Stimulated activated CD8-positive, alpha-beta memory T cell treated with anti-CD3 and anti-CD28 coated beads, Interleukin-15, amount 100 ng/mL, for 4 hours (primary cell): Measurements from ENCODE around the gene CFAP45.

ENCODE experiments used
- DNase-seq, 2 donors: peaks; one replicate each; pipeline ENCODE4 v3.0.0-alpha.2; 2020; ENCODE audit warnings: low read depth in 2 of 2

The CFAP45 gene

DNA sequence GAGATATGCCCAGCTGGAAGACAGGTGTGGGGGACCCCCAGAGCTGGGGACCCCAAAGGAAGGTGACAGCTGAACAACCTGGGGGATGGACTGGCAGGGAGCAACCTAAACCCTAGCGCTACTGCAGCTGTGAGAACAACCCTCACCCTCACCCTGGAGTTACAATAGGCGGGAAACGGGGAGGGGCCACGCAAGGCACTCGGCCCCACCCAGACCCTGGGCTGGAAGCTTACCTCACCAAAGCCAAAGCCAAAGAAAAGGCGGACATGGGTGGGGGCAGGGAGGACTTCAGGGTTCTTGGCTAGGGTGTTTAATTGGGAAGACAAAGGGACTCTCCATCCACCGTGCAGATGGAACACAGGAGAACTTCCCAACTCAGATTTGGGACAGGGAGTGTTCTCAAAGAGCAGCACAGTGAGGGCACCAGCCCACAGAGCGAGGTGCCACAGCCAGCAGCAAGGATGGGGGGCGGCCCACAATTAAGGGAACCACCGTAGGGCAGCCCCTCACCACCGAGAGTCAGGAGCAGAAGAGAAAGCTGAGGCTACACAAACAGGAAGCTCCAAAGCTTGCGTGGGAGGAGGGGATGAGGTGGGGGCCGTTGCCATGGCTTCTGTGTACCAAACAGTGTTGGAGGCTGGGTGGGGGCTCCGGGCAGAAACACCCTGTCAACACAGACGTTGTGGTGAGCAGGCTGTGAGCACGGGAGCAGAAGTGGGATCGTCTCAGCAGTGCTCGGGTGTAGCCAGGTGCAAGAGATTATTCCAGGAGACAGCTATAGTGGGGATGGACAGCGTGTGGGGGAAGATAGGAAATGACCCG lies 23.4 kb upstream of the CFAP45 start:
- DNase-seq, result peak; percentile 59 to 68

DNA sequence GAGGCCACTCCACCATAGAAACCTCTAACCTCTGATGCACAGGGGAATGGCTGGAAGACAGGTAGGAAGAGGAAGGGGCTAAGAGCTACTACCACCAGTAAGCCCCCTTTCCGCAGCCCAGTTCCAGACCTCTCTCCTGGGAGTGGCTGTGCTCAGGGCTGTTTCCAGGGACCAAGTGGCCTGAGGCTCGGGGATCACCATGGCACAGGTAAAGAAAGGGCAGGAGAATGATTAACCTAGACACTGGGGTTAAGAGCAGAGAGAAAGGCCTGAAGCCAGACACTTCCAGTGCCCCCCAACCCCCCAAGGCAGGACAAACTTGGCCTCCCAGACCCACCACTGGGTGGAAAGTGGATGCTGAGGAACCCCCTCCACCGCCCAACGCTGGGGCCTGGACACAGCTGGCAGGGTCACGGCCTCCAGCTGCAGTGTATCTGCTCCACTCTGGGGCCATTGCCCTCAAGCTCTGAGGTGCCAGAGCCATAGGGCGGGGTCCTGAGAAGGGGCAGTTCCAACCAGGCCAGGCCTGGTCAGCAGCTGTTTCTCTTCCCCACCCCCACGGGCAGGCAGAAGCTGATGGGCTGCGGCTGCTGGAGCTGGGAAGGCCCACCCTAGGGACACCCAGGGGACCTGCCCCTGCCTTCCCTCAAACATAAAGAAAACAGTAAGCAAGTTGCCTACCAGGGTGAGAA lies 22.7 kb upstream of the CFAP45 start:
- DNase-seq, result no peak

DNA sequence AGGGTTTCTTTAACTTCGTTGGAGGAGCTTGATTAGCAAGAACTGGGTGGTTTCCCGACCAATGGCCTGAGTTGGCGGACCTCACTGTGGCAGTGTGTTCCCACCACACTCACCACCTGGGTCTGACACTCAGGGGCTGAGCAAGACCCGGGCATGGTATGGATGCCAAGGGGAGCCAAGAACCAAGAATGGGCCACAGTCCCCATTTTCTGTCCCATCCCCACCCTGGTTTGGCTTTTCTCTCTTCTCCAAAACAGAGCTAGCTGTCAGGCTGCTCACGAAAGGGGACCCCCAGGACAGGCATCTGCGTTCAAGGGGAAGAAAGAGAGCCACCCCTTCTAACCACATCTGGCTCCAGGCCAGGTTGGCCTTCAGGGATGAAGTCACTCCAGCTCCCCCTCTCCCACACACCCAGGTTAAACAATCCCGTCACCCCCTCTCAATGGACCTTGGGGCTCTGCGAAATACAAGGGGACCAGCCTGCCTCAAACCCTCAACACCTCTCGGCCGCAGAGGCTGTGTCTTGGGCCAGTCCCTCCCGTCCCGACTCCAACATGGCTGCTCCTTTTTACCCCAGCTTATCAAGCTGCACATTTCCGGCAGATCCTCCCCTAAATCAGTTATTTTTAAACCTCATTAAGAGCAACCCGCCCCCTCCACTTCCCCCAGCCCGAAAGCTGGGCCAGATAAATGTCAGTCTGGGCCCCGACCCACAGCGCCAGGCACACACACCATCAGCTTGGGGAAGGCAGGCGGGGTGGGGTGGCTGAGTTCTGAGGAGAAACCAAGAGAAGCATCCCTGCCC lies 21.9 kb upstream of the CFAP45 start:
- DNase-seq, result no peak

DNA sequence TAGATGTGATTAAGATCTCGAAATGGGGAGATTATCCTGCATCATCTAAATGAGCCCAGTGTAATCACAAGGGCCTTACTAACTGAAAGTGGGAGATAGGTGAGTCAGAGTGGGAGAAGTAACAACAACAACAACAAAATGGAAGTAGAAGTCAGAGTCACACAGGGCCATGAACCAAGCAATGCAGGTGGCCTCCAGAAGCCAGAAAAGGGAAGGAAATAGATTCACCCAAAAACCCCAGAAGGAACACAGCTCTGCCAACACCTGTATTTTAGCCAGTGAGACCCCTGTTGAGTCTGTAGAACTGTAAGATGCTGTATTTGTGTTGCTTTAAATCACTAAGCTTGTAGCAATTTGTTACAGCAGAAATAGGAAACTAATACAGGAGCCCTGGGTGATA lies 21.3 kb upstream of the CFAP45 start:
- no peak for DNase-seq

DNA sequence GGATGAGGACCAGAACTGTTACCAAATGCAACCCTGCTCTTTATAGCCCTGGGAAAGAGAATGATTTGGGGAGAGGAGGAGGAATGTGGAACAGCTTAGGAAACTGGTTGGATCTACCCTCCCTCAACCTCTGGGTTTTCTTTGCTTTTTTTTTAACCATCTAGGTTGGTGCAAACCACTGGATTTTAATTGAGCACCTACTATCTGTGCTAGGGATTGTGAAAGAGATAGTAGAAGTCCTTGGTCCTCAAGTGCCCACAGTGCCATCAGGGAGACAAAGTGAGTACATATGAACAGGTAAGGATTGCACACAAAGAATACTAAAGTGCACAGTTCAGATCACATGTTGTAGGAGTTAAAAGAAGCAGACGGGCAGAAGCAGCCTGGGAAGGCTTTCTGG lies 20.7 kb upstream of the CFAP45 start:
- no peak for DNase-seq

DNA sequence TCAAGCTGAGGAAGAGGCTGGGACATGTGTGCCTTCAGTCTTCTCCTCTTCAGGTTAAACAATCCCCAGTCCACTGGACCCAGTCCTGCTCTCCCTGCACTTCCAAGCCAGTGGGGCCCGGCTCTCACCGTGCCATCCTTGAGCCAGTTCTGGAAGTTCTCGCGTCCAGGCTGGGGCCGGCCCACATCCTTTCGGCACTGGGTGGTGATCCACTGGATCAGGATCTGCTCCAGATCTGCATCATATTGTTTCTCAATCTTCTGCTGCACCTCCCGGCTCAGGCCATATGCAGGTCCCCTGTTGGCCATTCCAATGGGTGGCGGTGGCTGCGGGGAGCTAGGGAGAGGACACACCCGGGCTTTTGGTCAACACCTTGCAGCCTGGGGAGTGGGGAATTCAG lies 20.2 kb upstream of the CFAP45 start:
- DNase-seq, result no peak

DNA sequence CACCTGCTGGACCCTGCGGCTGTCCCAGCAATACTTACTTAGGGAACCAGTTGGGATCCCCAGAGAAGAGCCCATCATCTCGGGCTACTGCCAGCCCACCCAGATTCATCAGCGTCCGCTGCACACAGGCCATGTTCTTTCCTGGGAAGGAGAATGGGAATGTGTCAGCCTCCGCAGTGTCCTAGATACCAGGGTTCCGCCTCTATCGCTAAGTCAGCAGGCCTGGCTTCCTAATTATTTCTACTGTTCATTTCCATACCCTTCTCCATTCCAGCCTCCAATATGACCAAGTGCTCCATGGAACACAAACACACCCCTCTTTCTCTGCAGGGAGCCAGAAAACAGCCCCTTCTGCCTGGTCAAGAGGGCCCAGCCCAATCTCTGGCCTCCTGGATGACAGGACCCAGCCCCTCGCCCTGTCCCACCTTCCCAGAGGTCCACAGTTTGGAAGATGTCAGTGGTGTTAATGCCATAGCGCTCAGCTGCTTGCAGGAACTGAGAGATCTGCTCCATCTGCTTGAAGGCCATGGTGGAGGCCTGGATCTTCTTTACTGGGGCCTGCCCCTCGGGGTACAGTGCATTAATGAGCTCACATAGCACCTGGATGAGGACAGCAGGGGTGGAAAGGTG lies 19.4 kb upstream of the CFAP45 start:
- no peak for DNase-seq

DNA sequence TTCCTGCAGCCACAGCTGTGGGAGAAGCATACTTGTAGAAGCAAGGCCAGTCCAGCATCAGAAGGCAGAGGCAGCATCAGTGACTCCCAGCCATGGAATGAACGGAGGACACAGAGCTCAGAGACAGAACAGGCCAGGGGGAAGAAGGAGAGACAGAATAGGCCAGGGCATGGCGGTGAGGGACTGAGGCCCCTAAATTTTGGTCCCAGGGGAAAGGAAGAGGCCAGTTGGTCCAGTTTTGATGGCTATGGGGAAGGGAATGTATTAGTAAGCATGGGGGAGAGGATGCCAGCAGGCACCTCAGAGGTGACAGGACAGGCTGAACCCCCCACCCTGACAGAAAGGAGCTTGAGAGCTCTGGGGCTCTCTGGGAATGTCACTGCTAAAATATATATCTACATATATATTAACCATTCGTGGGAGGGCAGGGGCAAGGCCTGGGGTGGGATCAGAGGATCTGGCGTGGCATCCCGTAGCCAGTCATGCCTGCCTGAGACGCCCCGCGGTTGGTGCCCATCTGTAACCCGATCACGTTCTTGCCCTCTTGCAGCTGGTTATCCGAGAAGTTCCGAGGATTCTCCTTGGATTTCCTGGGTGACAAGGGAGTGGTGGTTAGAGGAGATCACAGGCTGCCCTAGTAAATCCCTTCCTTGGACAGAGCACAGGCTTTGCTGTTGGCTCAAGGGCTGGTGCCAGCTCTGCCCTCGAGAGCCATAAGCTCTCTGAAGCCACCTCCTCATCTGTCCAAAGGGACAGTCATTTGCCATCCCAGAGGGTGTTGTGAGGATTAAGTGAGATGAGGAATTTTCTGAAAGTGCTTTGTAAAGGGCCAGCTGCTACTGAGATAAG lies 18.6 kb upstream of the CFAP45 start:
- DNase-seq, result no peak

DNA sequence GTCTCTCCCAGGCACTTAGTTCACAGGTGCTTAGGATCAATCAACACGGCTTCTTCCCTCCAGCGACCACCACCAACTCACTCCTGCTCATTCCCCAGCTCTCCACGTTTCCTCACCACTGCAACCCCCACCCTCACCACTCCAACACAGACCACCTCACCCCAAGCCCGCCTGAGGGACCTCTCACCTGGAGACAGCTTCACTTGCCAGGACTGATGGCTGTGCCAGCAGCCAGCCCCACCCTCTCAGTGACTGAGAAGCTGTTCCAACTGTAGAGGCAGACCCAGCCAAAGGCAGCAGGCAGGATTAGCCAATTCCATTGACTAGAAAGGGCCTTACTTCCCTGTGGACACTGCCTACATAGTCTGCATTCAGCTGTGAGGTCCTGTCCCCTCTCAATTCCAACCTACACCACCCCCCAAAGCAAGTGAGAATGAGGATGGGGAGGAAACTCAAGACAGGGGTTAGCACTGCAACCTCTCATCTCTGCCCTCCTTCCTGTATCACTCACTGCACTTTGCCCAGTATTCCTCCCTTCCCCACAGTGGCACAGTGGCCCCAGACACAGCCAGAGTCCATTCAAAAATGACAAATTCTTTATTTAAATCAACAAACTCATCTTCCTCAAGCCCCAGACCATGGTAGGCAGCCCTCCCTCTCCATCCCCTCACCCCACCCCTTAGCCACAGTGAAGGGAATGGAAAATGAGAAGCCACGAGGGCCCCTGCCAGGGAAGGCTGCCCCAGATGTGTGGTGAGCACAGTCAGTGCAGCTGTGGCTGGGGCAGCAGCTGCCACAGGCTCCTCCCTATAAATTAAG lies 17.8 kb upstream of the CFAP45 start:
- DNase-seq, result no peak

DNA sequence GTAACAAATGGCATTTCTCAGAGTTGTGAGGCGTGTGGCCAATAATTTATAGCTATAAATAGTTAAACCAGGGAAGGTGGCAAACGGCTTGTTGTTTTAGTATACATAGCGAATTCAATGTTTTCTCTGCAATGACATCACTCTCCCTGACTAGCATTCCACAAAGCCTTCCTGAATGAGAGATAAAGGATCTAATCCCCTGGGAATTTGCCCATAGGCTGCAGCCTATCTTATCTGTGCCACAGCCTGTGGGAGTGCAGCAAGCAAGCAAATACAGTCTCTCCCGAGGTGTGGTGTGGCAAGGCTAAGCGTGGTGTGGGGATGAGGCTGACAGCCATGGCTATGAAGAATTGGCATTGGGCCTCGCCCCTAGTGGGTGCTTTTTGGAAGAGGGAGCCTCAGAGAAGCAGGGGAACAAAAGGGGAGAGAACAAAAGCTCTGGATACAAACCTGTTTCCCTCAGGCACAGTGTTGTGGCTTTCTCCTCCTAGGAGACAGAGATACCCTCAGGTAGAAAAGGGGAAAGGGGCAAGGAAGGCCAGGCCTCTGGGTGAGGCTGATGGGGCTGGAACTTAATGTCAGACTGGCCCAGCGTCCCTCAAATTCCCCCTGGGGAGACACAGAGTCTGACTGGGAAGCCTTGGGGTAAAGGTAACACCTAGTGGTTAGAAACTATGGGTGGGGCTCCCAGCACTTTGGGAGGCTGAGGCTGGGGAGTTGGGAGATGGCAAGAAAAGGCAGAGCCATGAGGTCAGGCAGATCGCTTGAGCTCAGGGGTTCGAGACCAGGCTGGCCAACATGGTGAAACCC lies 16.5 kb upstream of the CFAP45 start:
- no peak for DNase-seq

DNA sequence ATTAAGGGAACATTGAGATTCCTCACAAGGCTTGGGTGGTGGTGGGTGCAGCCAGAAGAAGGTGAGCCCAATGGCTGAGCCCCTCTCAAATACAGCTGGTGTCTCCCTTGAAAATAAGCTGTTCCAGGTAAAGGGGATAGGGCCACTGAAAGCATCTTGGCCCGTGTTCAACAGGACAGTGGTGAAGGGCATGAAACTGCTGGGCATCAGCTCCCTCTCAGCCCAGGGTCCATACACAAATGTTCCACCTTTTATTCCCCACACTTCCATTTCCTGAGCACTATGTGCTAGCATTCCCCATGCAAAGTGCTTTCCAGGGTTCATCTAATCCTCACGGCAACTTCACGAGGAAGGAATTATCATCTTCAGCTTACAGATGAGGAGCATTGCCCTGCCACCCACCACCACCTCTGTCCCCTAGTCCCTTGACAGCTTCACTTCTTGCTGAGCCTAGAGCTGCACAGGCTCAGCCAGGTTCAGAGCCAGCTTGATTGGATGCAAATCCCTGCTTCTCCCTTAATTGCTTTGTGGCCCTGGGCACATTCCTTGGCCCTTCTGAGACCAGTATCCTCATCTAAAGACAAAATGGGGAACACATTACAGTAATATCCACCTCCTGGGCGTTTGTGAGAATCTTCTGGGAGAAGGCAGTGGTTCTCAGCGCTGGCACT lies 15.7 kb upstream of the CFAP45 start:
- DNase-seq, result no peak

DNA sequence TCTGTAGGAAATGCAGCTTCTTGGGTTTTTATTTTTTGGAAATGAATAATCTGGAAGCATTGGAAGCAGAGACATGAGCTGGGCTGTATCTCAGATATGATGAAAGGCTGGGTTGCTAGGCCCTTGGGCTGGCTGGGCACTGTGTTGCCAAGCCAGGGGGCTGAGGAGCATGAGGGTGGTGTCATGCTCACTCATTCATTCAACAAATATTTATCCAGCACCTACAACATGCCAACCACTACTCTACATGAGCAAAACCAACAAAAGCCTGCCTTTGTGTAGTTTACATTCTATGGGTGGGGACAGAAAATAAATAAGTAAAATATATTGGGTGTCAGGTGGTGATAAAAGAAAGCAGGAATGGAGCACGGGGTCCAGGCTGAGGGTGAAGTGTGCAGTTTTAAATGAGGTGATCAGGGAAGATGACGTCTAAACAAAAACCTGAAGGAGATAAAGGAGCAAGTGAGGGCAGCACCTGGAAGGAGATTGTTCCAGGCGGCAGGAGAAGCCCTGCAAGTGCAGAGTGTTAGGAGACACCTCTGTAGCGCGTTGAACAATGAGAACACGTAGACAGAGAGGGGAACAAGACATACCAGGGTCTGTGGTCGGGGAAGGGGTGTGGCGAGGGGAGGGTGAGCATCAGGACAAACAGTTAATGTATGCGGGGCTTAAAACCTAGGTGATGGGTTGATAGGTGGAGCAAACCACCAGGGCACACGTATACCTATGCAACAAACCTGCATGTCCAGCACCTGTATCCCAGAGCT lies 14.5 kb upstream of the CFAP45 start:
- DNase-seq, result no peak

DNA sequence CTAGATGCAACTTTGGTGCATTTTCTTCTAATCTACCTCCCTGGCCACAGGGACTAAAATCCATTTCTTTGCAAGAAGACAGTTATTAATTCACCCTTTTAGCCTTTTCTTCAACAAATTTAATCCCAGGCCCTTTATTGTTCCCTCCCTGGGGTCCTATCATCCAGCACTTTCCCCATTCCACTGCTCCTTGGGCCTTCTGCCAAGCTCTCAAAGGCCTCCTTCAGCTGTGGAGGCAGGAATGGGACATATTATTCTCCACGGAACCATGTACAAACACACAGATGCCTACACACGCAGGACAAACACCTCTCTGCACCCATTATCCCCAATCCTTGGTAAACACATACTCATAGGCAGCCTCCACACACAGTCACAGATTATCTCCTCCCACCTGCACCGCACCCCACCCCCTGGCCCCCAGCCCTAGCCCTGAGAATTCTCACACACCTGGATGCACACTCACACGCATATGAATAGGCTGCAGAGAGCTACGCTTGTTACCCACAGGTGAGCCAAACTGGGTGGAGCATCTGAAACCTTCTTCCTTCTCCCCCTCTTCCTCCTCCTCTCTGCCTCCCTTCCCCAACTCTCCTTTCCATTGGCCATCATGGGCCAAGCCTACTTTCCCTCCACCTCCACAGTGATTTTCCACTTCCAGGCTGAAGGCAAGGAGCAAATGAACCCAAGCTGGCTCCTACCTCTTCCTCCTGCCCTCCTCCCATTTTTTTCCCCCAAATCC lies 13.7 kb upstream of the CFAP45 start:
- no peak for DNase-seq

DNA sequence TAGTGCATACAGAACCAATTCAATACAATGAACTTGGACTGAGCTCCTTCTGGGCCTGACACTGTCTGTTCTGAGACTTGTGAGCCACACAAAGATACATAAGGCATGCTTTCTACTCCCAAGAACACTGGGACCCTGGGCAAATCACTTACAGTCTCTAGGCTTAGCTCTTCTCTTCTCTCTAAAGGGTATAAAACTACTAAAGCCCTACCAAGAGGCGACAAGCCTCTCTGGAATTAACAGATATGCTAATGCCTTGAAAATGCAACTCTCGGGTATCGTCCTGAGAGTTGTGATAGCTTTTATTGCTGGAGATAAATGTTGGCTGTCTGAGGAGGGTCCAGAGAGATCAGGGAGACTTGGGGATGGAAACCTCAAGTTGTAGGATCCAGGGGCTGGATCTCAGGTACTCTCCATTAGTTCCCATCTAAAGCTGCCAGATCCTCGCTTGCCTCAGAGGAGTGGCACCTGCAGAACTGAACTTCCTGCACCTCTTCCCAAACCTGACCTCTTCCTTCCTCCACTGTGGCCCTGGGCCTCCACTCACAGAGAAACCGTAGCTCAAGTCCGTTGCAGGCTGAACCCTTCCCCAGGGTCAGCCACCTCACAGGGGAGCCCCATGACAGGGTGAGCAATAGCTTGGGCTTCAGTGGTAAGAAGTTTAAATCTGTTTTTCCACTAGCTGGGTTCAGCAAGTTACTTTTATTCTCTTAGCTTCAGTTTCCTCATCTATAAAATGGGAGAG lies 11.5 kb upstream of the CFAP45 start:
- DNase-seq, result no peak

DNA sequence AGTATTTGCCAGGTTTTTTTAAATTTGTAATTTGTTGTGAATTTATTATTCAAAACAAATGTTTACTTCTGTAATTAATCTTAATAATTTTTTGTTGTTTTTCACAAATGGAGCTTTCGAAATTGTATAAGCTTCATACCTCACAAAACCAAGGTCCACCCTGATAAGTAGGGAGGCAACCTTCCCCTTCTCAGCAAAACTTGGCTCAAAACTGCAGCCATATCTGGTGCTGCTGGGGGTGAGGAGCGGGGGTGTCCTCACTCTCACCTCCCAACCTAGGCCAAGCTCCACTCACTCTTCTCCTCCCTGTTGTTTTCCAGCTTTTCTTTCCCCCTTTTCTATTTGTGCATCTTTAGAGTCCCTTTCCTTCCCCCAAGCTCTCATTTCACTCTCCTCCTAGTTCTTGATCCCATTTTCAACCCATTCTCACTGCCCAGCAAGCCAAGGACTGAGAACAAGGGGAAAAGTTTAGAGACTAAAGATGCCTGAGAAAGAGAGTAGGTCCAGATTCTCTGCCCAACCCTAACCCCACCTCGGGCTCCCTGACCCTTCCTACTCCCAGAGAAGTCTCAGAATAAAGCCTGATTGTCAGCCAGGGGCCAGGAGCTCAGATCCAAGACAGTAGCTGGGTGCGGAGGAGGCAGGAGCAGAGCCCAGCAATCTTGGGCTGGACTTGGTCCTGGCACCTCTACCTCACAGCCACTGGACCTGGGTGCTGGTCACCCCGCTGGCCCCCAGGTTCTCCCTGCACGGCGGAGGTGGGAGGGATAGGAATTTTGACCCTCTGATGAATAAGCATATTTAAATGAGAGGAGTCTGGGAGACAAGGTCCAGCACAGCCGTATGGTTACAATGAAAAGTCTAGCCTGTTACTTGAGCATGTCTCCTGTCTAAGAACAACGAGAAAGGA lies 8.3 kb upstream of the CFAP45 start:
- no peak for DNase-seq

DNA sequence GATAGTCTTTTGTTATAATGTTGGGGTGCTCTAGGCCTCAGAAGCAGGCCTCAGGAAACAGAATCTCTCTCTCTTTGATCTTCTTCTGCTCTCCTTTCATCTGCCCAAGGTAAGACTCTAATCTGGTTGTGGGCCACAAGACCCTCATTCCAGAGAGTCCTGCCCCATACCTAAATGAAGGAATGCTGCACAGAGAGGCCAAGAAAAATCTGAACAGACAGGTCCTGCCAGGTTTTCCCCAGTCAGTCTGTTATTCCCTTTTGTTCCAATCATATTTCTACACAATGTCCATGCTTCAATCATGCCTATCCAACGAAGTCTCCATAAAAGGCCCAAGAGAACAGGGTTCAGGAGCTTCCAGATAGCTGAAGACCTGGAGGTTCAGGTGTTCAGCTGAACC lies 7.0 kb upstream of the CFAP45 start:
- DNase-seq, result no peak
